HG03108 (cell line): ENCODE data around the gene SLC25A51.

Experiments used
- ATAC-seq: cut with Tn5 transposase; IDR thresholded peaks from one replicate; pipeline ENCODE4 v1.9.1; 2021; ENCODE audit warnings: moderate library complexity; ENCODE audit not compliant: unreplicated experiment

SLC25A51 gene, protein sequence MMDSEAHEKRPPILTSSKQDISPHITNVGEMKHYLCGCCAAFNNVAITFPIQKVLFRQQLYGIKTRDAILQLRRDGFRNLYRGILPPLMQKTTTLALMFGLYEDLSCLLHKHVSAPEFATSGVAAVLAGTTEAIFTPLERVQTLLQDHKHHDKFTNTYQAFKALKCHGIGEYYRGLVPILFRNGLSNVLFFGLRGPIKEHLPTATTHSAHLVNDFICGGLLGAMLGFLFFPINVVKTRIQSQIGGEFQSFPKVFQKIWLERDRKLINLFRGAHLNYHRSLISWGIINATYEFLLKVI

DNA sequence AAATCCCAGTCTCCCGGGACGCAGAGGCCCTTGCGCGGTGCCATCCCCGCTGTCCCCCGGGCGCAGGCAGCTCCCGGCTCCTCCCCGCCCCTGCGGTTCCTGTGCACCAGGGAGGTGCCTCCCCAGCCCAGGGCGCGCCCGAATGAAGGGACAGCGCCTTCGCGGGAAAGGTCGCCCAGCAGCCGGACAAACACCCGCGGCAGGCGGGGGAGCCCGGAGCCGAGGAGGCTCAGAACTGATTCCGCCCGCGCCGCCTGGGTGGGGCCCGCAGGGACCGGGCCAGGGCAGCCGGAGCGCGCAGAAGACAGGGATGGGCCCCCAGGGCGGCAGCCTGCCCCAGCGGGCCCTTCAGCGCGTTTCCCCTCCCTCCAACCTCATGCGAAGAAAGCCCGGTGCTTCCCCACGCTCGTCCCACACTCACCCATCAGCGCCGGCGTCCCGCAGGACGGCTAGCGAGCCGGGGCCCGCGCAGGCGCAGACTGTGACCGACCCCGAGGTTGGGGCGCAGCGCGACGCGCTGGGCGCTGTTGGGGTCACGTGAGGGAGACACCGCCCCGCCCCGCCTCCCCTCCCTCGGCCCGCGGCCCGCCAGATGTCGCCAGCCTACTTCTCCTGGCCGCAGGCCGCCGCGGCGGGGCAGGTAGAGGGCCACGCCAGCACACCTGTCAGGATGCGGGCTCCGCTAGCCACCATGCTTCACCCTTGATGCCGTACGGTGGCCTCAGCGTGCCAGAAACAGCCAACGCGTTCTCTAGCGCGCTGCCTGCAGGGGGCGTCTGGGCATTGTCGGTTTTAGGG lies at the start of gene SLC25A51:
Gene SLC25A51, minus strand, starts transcription at position 481 of the 798 bp plus-strand sequence. CDS start 15,577 bp downstream, outside the sequence.
- ATAC-seq = peak; percentile 85

DNA sequence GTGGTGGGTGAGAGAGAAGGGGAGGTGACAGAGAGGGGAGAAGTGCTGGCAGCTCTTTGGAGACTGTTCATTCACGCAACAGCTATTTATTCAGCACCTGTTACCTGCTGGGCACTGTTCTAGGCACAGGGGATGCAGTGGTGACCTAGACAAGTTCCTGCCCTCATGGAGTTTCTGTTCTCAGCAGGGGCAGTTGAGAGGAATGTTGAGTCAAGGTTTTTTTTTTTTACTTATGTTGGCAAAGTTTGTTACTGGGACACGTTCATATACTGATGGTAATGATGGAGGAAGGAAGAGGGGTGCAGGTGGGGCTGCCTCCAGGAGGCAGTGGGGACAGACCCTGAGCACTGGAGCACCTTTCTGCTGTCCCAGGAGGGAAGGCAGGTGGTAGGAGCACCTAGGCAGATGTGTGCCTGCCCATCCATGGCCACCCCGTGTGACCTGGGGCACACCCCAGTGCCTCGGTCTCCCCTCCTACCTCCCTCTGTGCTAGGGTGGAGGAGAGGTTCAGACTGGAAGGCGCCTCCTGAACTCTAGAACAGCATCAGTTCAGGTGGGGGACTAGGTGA lies 49.4 kb upstream of the SLC25A51 start:
- no peak for ATAC-seq

DNA sequence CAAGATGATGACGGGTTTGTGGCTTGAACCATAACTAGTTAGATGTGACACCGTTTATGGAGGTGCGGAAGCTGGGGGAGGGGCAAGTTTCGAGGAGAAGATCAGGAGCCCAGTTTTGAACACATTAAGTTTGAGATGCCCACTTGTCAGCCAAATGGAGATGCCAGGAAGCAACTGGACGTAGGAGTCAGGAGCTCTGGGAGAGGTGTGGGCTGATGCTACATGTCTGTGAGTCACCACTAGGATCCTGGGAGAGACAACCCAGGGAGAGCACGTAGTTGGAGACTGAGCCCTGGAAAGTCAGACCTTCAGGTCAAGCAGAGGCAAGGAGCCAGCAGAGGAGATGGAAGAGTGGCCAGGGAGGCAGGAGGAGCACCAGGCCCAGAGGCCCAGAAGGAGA lies 48.8 kb upstream of the SLC25A51 start:
- no peak for ATAC-seq

GRCh38 chr9:37951671-37952449 lies 47.9 kb upstream of the SLC25A51 start:
- ATAC-seq = no peak

- ATAC-seq = no peak
Observed at GRCh38 chr9:37950561-37950960, 46.6 kb upstream of the SLC25A51 start.

GRCh38 chr9:37949576-37949975 lies 45.6 kb upstream of the SLC25A51 start:
- ATAC-seq = no peak

DNA sequence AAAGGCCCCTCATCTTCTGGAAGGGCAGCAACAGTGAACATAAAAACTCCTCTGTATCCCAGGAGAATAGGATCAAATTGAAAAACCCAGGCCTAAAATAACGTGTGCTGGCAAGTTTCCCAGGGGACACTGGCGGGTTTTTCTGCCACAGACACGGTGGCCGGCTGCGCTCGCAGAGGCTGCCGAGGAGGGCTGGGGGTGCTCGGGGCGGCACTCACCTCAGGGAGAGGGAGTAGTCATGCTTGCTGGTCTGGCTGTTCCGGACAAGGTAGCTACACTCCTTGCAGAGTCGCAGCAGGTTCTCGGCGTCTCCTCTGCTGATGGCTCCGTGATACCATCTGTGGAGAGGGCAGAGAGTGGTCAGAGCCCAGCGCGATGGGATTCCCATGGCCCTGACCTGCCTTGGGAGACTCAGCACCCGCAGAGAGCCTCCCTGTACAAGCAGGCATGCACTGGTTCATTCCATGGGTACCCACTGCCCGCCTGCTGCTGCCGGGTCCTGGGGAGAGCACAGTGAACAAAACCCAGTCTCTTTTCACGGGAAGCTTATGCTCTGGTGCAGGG lies 44.6 kb upstream of the SLC25A51 start:
- ATAC-seq = no peak

- ATAC-seq = no peak
Observed at GRCh38 chr9:37947977-37948376, 44.0 kb upstream of the SLC25A51 start.

DNA sequence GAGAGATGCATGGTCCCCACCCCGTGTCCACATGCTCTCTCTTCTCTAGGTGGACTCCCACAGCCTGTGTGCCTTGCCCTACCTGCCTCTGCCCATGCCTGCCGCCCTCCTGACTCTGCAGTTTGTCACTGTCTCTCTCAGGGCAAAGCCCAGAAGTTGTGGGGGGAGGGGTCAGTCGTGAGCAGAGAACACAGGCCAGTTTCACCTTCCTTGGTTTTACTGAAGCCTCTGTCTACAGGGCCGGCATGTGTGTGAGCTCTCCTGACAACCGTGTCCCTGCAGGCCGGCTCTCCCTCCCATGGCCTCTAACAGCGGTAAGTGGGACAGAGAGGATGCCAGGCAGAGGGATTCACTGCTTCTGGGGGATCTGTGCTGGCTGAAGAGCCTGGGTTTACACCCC lies 43.5 kb upstream of the SLC25A51 start:
- no peak for ATAC-seq

DNA sequence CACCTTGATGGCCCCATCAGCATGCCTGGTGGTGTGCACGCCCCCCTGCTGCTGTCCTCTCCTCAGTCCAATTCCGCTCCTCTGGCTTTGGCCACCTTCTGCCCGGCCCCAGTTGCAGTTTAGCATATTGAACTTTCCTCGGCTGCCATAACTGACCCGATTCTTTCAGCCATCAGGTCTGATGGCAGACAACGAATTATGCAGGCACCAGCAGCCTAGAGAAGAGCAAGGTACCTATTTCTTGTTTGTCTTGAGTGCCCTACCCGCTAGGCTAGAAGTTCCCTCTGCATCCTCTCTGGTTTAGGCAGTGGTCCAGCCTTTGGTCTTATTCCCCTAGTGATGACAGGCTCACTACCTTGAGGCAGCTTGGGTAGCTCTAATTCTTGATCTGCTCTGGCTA lies 43.0 kb upstream of the SLC25A51 start:
- ATAC-seq = no peak

- no peak for ATAC-seq
Observed at GRCh38 chr9:37946041-37946440, 42.1 kb upstream of the SLC25A51 start.

DNA sequence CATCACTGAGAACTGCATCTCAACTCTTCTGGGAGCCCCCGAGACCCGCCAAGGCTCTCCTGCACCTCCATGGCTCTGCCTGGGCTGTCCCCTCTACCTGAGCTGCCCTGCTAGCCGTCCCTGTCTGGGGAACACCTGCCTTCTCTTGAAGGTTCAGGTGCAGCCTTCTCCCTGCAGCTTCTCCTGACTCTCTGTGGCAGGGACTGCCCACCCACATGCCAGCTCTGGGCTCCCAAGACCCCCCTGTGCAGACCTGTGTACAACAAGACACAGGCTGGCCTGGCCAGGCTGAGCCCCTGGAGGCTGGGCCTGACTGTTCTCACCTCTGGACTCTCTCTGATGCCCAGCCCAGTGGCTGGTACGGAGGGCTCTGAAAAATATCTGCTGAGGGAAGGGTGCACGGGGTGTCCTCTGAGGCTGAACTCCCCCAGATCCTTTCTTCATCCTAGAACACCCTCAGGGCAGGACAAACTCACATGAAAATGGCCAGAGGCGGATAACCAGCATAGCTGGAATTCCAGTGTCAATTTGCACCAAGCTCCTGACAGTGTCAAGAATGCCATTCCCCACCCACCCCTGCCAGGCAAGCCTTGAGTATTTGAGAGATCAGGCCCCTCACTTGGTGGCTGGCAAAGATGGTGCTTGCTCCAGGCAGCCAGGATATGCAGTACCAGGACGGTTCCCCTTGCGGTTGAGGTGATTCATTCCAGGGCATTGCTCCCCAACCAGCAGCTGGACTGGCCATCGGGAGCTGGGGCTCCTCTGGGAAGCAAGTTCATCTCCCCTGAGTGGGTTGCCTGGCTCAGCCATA lies 40.9 kb upstream of the SLC25A51 start:
- ATAC-seq = no peak

DNA sequence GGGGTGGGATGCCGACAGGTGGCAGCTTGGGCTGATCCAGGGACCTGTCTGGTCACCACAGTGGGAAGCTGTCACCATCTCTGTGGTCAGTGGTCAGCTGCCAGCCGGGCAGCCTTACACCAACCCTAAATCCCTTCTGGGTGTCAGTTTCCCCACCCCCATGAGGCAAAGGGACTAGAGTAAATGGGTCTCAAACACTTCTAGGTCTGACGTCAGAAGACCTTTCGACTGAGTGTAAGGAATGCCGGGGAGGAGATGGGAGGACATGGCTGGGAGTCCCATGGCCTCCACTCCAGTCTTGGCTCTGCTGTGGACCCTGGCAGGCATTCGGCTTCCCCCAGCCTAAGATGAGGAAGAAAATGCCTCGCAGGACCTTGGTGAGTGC lies 40.3 kb upstream of the SLC25A51 start:
- ATAC-seq = no peak

GRCh38 chr9:37943345-37944265 lies 39.7 kb upstream of the SLC25A51 start:
- no peak for ATAC-seq

DNA sequence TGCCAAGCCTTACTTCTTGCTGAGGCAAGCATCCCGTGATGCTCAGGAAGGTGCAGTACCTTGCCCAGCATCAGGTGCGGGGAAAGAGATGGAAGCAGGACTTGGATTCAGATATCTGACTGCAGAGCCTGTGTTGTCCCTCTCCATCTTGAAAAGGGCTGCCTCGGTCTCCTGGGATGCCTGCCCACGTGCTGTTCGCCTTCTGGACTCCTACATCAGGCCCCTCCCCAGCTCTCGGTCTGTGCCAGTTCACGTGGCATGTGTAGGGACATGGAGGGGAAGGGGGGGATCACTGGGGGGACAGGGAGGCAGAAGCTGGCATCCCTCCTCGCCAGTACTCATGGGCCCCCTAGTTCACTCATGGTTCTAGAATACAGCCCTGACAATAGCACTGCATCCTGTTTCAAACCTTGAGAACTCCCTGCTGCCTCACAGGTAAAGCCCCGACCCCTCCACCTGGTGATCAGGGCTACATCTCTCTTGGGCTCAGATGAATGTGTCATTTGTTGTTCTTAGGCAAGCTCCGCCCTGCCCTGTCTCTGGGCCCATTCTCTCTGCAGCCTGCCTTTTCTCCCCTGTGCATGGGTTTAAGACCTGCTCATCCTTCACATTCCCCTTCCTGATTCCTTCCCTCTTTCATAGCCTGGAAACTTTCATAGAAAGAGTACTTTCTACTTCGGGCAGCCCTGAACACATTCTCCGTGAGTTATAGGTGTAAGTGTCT lies 38.9 kb upstream of the SLC25A51 start:
- ATAC-seq = no peak

- ATAC-seq = no peak
Observed at GRCh38 chr9:37941253-37941652, 37.3 kb upstream of the SLC25A51 start.

GRCh38 chr9:37939575-37940095 lies 35.7 kb upstream of the SLC25A51 start:
- no peak for ATAC-seq
